Omental fat pad (tissue), 4 donors: ENCODE measurements around the gene WDFY4. TPM values are rescaled to one million over a fixed set of nuclear protein-coding genes. Genes with fewer than 3 reads are reported as not detected.

ENCODE experiments used
- ATAC-seq: fragments of 150-250 bp; one replicate; pipeline ENCODE4 v1.9.1; 2016; ENCODE audit warnings: mild to moderate bottlenecking, moderate library complexity; ENCODE audit not compliant: low FRiP score
- DNase-seq: peaks from one replicate; pipeline ENCODE4 v3.0.0-alpha.2; 2019; ENCODE audit warnings: low spot score
- CTCF ChIP-seq, 3 donors: fragments of 450-650 bp; IDR thresholded peaks; one replicate each; pipeline ENCODE4 v1.5.1; 2016 to 2017; ENCODE audit warnings: antibody characterized with exemption in 3 of 3, mild to moderate bottlenecking in 3 of 3, moderate library complexity in 2 of 3
- total RNA-seq, 4 donors: library from RNA; depleted of rRNA; stranded (reverse); fragments of >200 nt; gene quantifications; one replicate each; pipeline ENCODE4 v1.1.0, GENCODE V29; 2016

WDFY4 gene
- total RNA-seq, 4 donors from 2014 or later = 6.8 to 21.4 (median 10.5) TPM

GRCh38 chr10:48659790-48660189 lies 24.9 kb upstream of the WDFY4 start:
- no peak for TF ChIP-seq CTCF (IDR thresholded peaks at IDR 0.05)
- no peak for DNase-seq
- no peak for ATAC-seq

- DNase-seq = no peak
- TF ChIP-seq CTCF (IDR thresholded peaks at IDR 0.05) = no peak
- no peak for ATAC-seq
Measured at GRCh38 chr10:48661441-48661840, 23.2 kb upstream of the WDFY4 start.

GRCh38 chr10:48667960-48668590 lies 16.6 kb upstream of the WDFY4 start:
- no peak for ATAC-seq
- no peak for DNase-seq
- TF ChIP-seq CTCF (IDR thresholded peaks at IDR 0.05) = no peak

GRCh38 chr10:48670978-48671913 lies 13.4 kb upstream of the WDFY4 start:
- no peak for TF ChIP-seq CTCF (IDR thresholded peaks at IDR 0.05)
- no peak for ATAC-seq
- no peak for DNase-seq

- TF ChIP-seq CTCF (IDR thresholded peaks at IDR 0.05) = no peak
- ATAC-seq (no peak), DNase-seq (no peak)
Measured at GRCh38 chr10:48671914-48672595, 12.6 kb upstream of the WDFY4 start.

- no peak for TF ChIP-seq CTCF (IDR thresholded peaks at IDR 0.05)
- DNase-seq (no peak), ATAC-seq (no peak)
Measured at GRCh38 chr10:48672596-48673265, 11.9 kb upstream of the WDFY4 start.
